ENCODE data around the gene ODAD3.
A peak's percentile ranks its signal among the peaks of the same experiment; 100 is the strongest.
"Not testable (repeated sequence)": the region's sequence is repeated elsewhere in the genome, so short reads cannot be mapped to it uniquely, and the experiment has no call there.

The ODAD3 gene

DNA sequence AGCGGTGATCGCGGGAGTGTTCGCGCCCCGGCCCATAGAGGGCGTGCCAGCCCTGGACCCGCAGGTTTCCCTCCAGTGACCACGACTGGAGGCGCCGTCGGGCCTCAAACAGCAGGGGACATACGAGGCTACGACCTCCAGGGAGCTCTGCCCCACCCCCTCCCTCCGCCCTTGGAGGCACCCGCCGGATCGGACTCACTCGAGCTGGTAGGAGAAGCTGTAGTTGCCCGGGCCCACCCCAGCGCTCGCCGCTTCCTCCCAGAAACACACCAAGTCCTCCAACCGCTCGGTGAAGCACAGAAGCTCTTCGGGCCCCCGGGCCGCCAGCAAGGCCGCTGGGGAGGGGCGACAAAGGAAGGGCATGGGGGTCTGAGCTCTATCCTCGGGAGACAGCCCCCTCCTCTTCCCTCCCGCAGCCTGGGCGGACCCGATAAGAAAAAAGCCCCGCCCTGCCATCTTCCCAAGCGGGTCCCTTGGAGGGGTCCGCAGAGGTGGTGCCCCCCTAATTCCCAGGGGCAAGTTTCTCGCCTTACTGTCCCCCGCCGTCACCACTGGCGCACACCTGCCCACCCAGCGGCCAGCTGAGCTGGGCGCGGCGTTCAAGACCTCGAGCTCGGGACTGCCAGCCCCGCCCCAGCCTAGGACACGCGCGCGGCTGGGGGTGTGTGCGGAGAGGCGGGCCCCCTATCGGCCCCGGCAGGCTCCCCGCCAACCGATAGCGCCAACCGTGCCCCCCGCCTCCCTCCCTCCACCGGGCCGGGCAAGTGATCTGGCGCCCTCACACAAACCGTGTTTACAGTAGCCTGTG lies 51.8 kb downstream of the ODAD3 start:
- H3K9me3 ChIP-seq (ENCODE audit: insufficient read depth, low read depth, low read length), result no peaks in the 10 kb centered on the region
- H3K4me2 ChIP-seq (ENCODE audit: low read length), result peak overlapping the region; percentile 82
- no peak overlapping the region for H4K91ac ChIP-seq (ENCODE audit: low read depth, low read length)
- no peak overlapping the region for H3K14ac ChIP-seq (ENCODE audit: low read length)
- no peak overlapping the region for H3K23ac ChIP-seq (ENCODE audit: low read length)
- H3K4me1 ChIP-seq (ENCODE audit: control insufficient read depth in 1 of 2, insufficient read depth in 2 of 2, low read length in 2 of 2), result peaks cover 16 to 19% of the 10 kb centered on the region in 2 experiments
- H4K8ac ChIP-seq (ENCODE audit: low read depth, low read length), result peak overlapping the region; percentile 31
- H3K9ac ChIP-seq (ENCODE audit: low read length), result no peak overlapping the region
- no peak overlapping the region for H4K12ac ChIP-seq (ENCODE audit: low read depth, low read length)
- no peak overlapping the region for H2AK5ac ChIP-seq (ENCODE audit: low read length)
- peaks cover 3% of the 10 kb centered on the region for H3K79me1 ChIP-seq (ENCODE audit: low read length)
- no peak overlapping the region for H2BK12ac ChIP-seq (ENCODE audit: low read length)
- H2AFZ ChIP-seq (ENCODE audit: insufficient read depth, low read length, poor library complexity), result peak overlapping the region; percentile 50
- H2BK120ac ChIP-seq (ENCODE audit: insufficient read depth, low read length, poor library complexity), result no peak overlapping the region
- no peak overlapping the region for H3K4me3 ChIP-seq (ENCODE audit: low read depth, low read length)
- WGBS (ENCODE audit: extremely low coverage, insufficient coverage, insufficient read length), result no CpG with 5 or more reads among the region's 65 CpGs
- no peak overlapping the region for H3K18ac ChIP-seq (ENCODE audit: low read length)
- no peaks in the 10 kb centered on the region for H3K27me3 ChIP-seq (ENCODE audit: insufficient read depth, low read length)
- no peak overlapping the region for H3K4ac ChIP-seq (ENCODE audit: low read depth, low read length)
- no peak overlapping the region for H3K27ac ChIP-seq (ENCODE audit: low read depth, low read length)
- no peaks in the 10 kb centered on the region for H3K79me2 ChIP-seq (ENCODE audit: control insufficient read depth, insufficient read depth, low read length, poor library complexity)
- no peak overlapping the region for H2BK5ac ChIP-seq (ENCODE audit: low read depth, low read length, poor library complexity)
- no peaks in the 10 kb centered on the region for H3K36me3 ChIP-seq (ENCODE audit: control insufficient read depth in 1 of 2, insufficient read depth in 2 of 2, low read length in 2 of 2)
- peak; percentile 73 to 81 for DNase-seq

DNA sequence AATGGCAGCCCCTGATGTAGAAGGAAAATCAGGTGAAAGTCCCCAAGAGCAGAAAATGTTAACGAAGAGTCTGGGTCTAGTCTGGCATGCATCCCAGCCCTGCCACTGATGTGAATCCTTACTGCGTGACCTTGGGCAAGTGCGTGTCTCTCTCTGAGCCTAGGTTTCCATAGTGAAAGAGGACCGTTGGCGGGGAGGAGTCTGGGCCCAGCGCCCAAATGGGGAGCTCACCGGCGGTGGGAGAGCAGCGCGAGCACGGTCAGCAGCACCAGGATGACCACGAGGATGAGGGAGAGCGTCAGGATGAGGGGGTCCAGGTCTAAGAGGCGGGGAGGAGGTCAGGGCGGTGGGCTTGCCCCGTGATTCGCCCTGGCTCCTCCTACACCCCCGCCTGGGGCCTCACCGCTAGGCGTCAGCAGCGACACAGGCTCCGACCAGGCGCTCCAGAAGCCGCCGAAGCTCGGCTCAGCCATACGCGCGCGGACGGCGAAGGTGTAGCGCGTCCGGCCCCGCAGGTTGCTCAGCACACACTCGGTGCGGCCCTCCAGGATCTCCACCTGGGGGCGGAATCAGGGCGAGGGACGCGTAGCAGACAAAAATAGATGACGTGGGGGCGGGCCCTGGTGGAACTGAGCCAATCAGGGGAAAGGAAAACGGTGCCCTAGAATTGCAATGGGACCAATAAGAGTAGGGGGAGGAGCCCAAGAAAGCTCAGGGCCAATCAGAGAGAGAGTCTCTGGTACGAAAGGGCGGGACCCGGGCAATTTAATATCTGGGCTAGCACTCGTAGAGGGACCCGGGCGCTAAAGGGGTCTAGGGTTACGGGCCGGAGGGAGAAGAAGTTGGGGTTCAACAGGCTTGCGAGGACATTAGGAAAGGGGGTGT lies 54.0 kb downstream of the ODAD3 start:
- Histone ChIP-seq H3K9ac (ENCODE audit: low read length) (no peak overlapping the region), H3K27me3 (ENCODE audit: insufficient read depth, low read length) (no peaks in the 10 kb centered on the region), H4K91ac (ENCODE audit: low read depth, low read length) (peak overlapping the region; percentile 1), H3K14ac (ENCODE audit: low read length) (peak overlapping the region; percentile 1), H3K27ac (ENCODE audit: low read depth, low read length) (peak overlapping the region; percentile 0), H4K12ac (ENCODE audit: low read depth, low read length) (peak overlapping the region; percentile 5), H2AK5ac (ENCODE audit: low read length) (no peak overlapping the region), H3K18ac (ENCODE audit: low read length) (no peak overlapping the region), H3K4me1 (ENCODE audit: control insufficient read depth in 1 of 2, insufficient read depth in 2 of 2, low read length in 2 of 2) (peaks cover 16 to 19% of the 10 kb centered on the region in 2 experiments), H3K9me3 (ENCODE audit: insufficient read depth, low read depth, low read length) (no peaks in the 10 kb centered on the region), H3K4me2 (ENCODE audit: low read length) (peak overlapping the region; percentile 95), H3K4me3 (ENCODE audit: low read depth, low read length) (peak overlapping the region; percentile 66), H3K79me2 (ENCODE audit: control insufficient read depth, insufficient read depth, low read length, poor library complexity) (no peaks in the 10 kb centered on the region), H4K8ac (ENCODE audit: low read depth, low read length) (peak overlapping the region; percentile 52), H2BK120ac (ENCODE audit: insufficient read depth, low read length, poor library complexity) (no peak overlapping the region), H3K79me1 (ENCODE audit: low read length) (peaks cover 3% of the 10 kb centered on the region), H2AFZ (ENCODE audit: insufficient read depth, low read length, poor library complexity) (peak overlapping the region; percentile 63), H3K4ac (ENCODE audit: low read depth, low read length) (no peak overlapping the region), H3K36me3 (ENCODE audit: control insufficient read depth in 1 of 2, insufficient read depth in 2 of 2, low read length in 2 of 2) (no peaks in the 10 kb centered on the region), H2BK5ac (ENCODE audit: low read depth, low read length, poor library complexity) (no peak overlapping the region), H3K23ac (ENCODE audit: low read length) (no peak overlapping the region), H2BK12ac (ENCODE audit: low read length) (no peak overlapping the region)
- DNase-seq, result peak; percentile 98
- WGBS (ENCODE audit: extremely low coverage, insufficient coverage, insufficient read length), result no CpG with 5 or more reads among the region's 54 CpGs

DNA sequence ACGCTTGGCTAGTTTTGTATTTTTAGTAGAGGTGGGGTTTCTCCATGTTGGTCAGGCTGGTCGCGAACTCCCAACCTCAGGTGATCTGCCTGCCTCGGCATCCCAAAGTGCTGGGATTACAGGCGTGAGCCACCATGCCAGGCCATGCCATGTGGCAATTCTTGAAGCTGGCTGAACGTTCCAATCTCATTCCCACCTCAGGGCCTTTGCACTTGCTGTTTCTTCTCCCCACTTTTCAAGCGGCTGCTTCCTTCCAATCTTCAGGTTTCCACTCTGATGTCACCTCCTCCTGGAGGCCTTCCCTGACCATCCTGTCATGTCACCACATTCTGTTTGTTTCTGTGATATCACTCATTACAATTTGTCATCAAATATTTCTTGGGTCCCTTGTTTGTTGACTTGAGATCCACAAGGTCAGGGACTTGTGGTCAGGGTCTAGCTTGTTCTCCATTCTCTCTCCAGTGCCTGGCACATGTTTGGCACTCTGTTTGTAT lies 55.0 kb downstream of the ODAD3 start:
- Histone ChIP-seq H4K8ac (ENCODE audit: low read depth, low read length) (no peak overlapping the region), H3K4me2 (ENCODE audit: low read length) (no peak overlapping the region), H3K4ac (ENCODE audit: low read depth, low read length) (no peak overlapping the region), H4K91ac (ENCODE audit: low read depth, low read length) (no peak overlapping the region), H3K9me3 (ENCODE audit: insufficient read depth, low read depth, low read length) (peaks cover 2% of the 10 kb centered on the region), H4K12ac (ENCODE audit: low read depth, low read length) (no peak overlapping the region), H2AFZ (ENCODE audit: insufficient read depth, low read length, poor library complexity) (no peak overlapping the region), H3K36me3 (ENCODE audit: control insufficient read depth in 1 of 2, insufficient read depth in 2 of 2, low read length in 2 of 2) (no peaks in the 10 kb centered on the region), H3K27me3 (ENCODE audit: insufficient read depth, low read length) (no peaks in the 10 kb centered on the region), H2AK5ac (ENCODE audit: low read length) (no peak overlapping the region), H3K23ac (ENCODE audit: low read length) (no peak overlapping the region), H3K14ac (ENCODE audit: low read length) (no peak overlapping the region), H3K18ac (ENCODE audit: low read length) (no peak overlapping the region), H3K79me1 (ENCODE audit: low read length) (peaks cover 7% of the 10 kb centered on the region), H3K4me3 (ENCODE audit: low read depth, low read length) (no peak overlapping the region), H3K79me2 (ENCODE audit: control insufficient read depth, insufficient read depth, low read length, poor library complexity) (peaks cover 3% of the 10 kb centered on the region), H2BK120ac (ENCODE audit: insufficient read depth, low read length, poor library complexity) (no peak overlapping the region), H3K27ac (ENCODE audit: low read depth, low read length) (no peak overlapping the region), H2BK12ac (ENCODE audit: low read length) (no peak overlapping the region), H3K9ac (ENCODE audit: low read length) (no peak overlapping the region), H2BK5ac (ENCODE audit: low read depth, low read length, poor library complexity) (no peak overlapping the region), H3K4me1 (ENCODE audit: control insufficient read depth in 1 of 2, insufficient read depth in 2 of 2, low read length in 2 of 2) (peaks cover 23 to 26% of the 10 kb centered on the region in 2 experiments)
- no CpG with 5 or more reads among the region's 7 CpGs for WGBS (ENCODE audit: extremely low coverage, insufficient coverage, insufficient read length)
- DNase-seq, result no peak

DNA sequence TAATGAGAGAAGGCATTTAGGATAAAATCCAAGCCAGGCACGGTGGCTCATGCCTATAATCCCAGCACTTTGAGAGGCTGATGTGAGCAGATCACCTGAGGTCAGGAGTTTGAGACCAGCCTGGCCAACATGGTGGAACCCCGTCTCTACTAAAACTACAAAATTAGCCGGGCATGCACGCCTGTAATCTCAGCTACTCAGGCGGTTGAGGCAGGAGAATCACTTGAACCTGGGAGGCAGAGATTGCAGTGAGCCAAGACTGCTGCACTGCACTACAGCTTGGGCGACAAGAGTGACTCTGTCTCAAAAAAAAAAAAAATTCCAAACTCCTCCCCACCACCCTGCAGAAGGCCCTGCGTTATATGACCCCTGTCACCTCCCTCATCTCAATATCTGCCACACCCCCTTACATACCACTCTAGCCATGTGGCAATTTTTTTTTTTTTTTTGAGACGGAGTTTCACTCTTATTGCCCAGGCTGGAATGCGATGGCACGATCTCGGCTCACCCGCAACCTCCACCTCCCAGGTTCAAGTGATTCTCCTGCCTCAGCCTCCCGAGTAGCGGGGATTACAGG lies 55.6 kb downstream of the ODAD3 start:
- not testable (repeated sequence) for H4K91ac ChIP-seq (ENCODE audit: low read depth, low read length); H2BK5ac ChIP-seq (ENCODE audit: low read depth, low read length, poor library complexity); H3K4me2 ChIP-seq (ENCODE audit: low read length); H2BK12ac ChIP-seq (ENCODE audit: low read length); H3K4ac ChIP-seq (ENCODE audit: low read depth, low read length); H2BK120ac ChIP-seq (ENCODE audit: insufficient read depth, low read length, poor library complexity); DNase-seq; H3K27me3 ChIP-seq (ENCODE audit: insufficient read depth, low read length); H3K36me3 ChIP-seq (ENCODE audit: control insufficient read depth in 1 of 2, insufficient read depth in 2 of 2, low read length in 2 of 2); H3K14ac ChIP-seq (ENCODE audit: low read length); H3K18ac ChIP-seq (ENCODE audit: low read length); H4K12ac ChIP-seq (ENCODE audit: low read depth, low read length); H3K79me2 ChIP-seq (ENCODE audit: control insufficient read depth, insufficient read depth, low read length, poor library complexity); H4K8ac ChIP-seq (ENCODE audit: low read depth, low read length); H3K4me3 ChIP-seq (ENCODE audit: low read depth, low read length); H3K27ac ChIP-seq (ENCODE audit: low read depth, low read length); H3K9me3 ChIP-seq (ENCODE audit: insufficient read depth, low read depth, low read length); H3K79me1 ChIP-seq (ENCODE audit: low read length); H2AFZ ChIP-seq (ENCODE audit: insufficient read depth, low read length, poor library complexity); H3K23ac ChIP-seq (ENCODE audit: low read length); H2AK5ac ChIP-seq (ENCODE audit: low read length); H3K9ac ChIP-seq (ENCODE audit: low read length)
- H3K4me1 ChIP-seq (ENCODE audit: control insufficient read depth in 1 of 2, insufficient read depth in 2 of 2, low read length in 2 of 2), result peaks cover 23 to 26% of the 10 kb centered on the region in 2 experiments
- WGBS (ENCODE audit: extremely low coverage, insufficient coverage, insufficient read length), result no CpG with 5 or more reads among the region's 14 CpGs
